Measurements from ENCODE around the gene LOXL1.
A peak's percentile ranks its signal among the peaks of the same experiment; 100 is the strongest.

Gene LOXL1, protein sequence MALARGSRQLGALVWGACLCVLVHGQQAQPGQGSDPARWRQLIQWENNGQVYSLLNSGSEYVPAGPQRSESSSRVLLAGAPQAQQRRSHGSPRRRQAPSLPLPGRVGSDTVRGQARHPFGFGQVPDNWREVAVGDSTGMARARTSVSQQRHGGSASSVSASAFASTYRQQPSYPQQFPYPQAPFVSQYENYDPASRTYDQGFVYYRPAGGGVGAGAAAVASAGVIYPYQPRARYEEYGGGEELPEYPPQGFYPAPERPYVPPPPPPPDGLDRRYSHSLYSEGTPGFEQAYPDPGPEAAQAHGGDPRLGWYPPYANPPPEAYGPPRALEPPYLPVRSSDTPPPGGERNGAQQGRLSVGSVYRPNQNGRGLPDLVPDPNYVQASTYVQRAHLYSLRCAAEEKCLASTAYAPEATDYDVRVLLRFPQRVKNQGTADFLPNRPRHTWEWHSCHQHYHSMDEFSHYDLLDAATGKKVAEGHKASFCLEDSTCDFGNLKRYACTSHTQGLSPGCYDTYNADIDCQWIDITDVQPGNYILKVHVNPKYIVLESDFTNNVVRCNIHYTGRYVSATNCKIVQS

DNA sequence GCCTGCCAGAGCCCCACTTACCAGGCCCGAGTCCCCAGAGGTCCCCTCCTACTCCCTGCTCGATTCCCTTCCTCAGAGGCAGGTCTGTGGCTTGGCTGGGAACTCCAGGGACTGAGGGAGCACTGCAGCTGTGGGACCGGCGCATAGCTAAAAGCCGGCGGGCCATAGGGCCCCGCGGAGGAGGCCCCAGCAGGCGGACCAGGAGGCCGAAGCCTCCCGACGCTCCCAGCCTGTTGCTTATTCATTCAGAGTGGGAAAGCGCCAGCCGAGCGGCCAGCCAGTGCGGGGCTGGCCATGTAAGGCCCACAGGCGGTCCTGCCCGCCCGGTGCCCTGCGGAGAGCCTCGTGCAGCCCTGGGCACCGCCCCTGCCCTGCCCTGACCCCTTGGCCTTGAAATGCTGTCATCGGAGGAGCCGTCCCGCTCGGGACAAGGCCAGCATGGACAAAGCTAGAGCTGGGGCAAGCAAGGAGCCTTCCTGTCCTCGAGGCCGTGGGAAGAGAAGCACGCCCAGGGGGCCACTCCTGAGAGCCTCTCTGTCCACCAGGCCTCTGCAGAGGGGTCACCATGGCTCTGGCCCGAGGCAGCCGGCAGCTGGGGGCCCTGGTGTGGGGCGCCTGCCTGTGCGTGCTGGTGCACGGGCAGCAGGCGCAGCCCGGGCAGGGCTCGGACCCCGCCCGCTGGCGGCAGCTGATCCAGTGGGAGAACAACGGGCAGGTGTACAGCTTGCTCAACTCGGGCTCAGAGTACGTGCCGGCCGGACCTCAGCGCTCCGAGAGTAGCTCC lies at the start of gene LOXL1:
TSS of gene LOXL1 (plus strand) at position 244 of the 784 bp plus-strand sequence. CDS start at position 566, 322 bp downstream.
- DNase-seq, result peak; percentile 92

DNA sequence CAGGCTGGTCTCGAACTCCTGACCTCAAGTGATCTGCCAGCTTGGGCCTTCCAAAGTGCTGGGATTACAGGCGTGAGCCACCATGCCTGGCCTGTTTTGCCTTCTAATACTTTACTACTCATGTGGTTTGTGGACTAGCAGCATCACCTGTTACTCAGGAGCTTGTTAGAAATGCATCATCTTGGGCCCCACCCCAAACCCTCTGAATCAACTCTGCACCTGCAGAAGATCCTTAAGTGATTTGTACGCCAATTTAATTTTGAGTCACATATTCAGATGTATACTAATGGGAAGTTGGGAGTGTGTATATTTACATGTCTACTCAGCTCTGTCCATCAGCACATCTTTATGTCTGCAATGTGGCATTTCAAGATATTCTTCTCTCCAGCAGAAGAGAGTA lies 46.8 kb upstream of the LOXL1 start:
- no peak for DNase-seq

GRCh38 chr15:73881579-73882320 lies 44.5 kb upstream of the LOXL1 start:
- no peak for DNase-seq

- no peak for DNase-seq
Observed at GRCh38 chr15:73882761-73883419, 43.4 kb upstream of the LOXL1 start.

DNA sequence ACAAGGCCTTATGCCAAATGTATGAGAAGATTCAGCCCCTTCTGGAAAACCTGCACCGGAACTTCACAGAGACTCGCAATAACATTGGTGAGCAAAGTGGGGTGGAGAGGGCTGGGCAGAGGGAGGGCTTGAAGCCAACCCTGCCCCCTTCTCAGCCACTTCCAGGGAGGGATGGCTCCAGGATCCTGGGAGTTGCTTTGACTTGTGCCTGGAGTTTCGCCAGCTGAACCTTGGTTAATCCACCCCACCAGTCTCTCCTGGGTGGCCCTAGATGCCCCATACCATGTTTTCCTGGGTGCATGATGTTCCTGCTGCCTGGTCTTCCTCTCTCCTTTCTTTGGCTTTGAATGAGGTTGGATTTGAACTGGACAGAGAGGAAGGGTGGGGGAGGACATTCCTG lies 42.1 kb upstream of the LOXL1 start:
- no peak for DNase-seq

DNA sequence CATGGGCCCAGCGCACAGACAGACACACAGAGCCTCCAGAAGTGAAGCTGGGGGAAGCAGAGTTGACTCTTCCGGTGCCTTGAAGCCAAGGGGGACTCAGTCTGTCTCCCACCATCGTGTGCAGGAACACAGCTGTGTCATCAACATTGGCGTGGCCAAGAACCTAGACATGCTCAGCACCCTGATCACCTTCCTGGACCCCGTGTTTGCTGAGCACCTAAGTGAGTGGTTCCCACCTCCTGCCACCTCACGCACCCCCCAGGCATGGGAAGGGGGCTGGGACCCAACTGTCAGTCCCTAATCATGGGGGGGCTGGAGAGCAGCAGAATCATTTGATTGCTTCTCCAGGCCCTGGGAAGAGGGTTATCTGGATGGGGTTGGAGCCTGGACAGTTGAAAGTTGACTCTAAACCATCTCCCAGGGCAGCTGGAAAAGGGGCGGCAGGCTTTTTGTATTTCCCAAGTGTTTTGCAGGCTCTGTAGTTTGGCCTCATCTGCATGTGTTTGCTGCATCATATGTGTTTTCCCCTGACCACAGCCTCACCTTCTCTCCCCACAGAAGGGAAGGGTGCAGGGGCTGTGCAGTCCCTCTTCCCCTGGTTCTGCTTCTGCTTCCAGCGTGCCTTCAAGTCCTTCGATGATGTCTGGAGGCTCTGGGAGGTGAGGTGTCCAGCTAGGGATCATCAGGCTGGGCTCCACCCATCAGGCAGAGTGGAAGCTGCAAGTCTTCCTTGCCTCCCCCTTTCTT lies 40.1 kb upstream of the LOXL1 start:
- no peak for DNase-seq

- DNase-seq, result no peak
Observed at GRCh38 chr15:73886717-73887345, 39.4 kb upstream of the LOXL1 start.

DNA sequence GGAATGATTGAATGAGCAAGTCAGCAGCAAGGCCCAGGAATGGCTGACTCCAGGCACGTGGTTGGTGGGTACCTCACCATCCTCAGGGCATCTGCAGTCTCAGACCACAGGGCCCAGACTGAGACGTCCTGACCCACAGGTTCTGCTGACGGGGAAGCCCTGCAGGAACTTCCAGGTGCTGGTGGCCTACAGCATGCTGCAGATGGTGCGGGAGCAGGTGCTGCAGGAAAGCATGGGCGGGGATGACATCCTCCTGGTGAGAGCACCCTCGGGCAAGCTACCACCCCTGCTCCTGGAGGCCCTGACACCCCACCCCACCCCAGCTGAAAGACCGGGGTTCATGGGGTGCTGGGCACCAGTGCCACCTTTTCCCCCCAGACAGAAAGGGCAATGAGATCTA lies 38.8 kb upstream of the LOXL1 start:
- no peak for DNase-seq

DNA sequence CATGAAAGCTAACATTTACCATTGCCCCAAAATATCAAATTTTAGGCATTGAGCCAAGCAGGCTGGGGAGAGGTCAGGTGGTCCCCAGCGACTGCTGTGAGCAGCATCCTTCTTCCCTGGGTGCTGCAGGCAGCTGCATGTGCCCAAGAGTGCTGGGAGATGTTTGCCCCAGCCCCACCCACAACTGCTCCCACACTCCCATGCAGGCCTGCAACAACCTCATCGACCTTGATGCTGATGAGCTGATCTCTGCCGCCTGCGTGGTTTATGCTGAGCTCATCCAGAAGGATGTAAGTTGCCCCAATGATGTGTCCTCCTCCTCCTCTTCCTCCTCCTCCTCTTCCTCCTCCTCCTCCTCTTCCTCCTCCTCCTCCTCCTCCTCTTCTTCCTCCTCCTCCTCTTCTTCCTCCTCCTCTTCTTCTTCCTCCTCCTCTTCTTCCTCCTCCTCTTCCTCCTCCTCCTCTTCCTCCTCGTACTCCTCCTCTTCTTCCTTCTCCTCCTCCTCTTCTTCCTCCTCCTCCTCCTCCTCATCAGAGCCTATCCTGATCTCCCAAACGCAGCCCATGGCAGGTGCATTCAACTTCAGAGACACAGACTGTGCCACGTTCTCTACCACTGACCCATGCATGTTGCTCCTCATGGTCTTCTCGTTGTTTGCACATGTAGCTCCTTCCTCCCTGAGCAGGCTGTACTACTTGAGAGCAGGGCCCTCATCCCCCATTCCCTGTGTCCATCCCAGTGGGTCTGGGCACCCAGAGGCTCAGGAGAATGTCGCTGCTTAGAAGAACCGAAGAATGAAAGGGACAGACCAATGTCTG lies 37.8 kb upstream of the LOXL1 start:
- no peak for DNase-seq

GRCh38 chr15:73889053-73889761 lies 37.1 kb upstream of the LOXL1 start:
- DNase-seq, result no peak

GRCh38 chr15:73889762-73890124 lies 36.5 kb upstream of the LOXL1 start:
- DNase-seq, result no peak

- no peak for DNase-seq
Observed at GRCh38 chr15:73891328-73892315, 34.6 kb upstream of the LOXL1 start.

DNA sequence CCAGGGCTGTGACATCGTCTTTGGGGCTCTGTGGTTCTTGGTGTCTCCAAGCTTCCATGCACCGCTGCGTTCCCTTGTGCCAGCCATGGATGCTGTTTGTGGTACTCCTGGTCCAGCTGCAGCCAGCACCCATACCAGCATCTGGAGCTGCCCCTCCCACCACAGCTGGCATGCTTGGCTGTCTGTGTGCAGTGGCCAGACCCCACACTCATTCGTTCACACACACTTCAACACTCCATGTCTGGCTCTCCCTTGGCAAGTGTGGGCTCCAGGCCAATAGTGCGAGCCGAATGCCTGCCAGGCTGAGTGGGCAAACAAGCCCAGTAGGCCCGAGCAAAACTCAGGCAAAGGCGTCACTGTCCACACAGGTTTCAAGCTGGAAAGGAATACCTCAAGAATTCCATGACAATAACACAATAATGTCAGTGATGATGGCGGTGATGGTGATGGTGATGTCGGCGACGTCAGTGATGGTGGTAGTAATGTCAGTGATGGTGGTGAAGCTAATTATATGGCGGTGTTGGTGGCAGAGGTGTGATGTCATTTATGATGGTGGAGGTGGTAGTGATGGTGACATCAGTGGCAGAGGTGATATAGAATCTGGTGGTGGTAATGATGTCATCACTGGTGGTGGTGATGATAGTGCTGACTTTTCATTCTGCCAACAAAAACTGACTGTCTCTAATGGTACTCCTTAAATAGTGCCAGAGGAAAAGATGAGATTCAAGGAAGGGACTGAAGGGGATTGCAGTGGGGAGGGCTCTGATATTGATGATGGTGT lies 33.6 kb upstream of the LOXL1 start:
- no peak for DNase-seq

DNA sequence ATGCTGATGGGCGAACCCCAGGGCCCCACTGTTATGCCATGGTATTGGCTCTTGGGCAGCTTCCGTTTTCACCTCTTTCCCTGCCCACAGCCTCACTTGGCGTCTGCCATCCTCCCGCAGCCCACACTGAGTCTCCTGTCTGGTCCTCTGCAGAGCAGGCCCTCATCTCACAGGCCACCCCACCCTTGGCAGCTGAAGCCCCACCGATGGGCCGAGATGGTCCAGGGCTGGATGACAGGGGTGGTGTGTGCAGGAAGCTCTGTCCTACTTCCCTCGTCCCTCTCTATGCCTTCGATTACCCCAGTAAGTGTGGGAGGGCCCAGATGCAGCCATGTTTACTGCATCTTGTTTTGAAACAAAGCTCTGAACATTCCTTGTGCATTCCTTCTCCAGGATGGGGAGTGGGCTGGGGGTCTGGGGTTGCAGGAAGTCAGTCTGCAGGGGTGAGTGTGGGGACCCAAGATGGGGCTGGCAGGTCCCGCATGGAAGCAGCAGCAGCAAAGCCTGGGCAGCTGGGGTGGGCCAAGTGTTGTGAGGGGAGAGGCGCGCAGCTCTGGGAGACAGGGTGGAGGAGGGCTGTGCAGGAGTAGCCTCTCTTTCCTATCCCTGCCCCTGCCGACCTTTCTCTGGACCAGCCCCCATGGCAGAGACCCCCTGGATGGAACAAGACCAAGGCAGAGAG lies 32.0 kb upstream of the LOXL1 start:
- DNase-seq, result no peak

- peak; percentile 68 for DNase-seq
Observed at GRCh38 chr15:73897441-73898261, 28.6 kb upstream of the LOXL1 start.

Data from fibroblast of skin of right biceps (primary cell).